GM21447 (cell line): ENCODE measurements around the gene PRICKLE2.

Experiments used
- ATAC-seq: cut with Tn5 transposase; IDR thresholded peaks from one replicate; pipeline ENCODE4 v1.9.1; 2021; ENCODE audit not compliant: unreplicated experiment

PRICKLE2 gene

DNA sequence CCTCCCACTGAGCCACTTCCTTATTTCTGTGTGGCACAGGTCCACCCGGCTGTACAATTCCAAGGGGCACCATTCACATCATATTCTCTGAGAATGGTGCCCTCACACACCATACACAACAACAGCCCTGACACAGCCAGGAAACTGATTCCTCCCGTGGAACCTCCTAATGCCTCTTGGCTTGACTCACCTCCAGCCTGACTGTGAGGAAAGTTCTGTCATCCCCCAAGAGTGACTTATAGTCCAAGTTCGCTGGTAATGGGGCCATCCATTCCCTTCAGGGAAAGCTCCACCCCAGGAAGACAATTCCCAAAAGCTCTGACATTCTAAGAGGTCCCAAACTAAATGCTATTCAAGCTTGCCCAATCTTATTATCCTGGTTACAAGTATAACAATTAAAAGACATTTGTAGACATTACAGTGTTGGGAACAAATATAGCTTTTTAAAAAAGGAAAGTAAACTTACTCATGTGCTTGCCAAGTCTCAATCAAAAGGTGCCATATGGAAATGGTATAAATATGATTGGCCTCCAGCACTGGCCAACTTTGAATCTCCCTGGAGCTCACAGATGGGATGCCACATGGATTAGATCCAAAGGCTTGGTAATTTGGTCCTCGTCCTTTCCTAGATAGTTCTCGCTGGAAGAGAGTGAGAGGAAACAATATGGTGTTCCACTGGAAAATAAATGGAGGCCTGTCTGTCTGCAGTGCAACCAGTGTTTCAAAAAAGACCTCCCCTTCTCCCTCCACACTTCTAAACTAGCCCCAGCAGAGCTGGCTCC is 145.7 kb downstream of the PRICKLE2 start:
- no peak for ATAC-seq

DNA sequence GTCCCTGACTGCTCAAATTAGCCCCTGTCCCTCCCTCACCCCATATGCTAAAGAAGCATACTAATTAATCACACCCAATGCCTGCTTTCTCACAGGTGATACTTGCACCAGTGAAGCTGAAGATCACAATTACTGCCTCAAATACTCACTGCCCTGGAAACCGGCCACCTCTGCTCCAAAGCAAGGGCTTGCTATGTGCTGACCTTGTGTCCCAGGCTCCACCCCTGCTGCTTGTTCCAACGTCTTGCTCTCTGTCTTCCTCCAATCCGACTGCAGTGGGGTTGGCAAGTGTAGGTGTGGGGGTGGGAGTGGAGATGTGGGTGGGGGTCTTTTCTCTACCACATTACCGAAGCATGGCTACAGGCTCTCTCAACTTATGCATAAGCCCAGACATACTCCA is 146.3 kb downstream of the PRICKLE2 start:
- ATAC-seq, result no peak

DNA sequence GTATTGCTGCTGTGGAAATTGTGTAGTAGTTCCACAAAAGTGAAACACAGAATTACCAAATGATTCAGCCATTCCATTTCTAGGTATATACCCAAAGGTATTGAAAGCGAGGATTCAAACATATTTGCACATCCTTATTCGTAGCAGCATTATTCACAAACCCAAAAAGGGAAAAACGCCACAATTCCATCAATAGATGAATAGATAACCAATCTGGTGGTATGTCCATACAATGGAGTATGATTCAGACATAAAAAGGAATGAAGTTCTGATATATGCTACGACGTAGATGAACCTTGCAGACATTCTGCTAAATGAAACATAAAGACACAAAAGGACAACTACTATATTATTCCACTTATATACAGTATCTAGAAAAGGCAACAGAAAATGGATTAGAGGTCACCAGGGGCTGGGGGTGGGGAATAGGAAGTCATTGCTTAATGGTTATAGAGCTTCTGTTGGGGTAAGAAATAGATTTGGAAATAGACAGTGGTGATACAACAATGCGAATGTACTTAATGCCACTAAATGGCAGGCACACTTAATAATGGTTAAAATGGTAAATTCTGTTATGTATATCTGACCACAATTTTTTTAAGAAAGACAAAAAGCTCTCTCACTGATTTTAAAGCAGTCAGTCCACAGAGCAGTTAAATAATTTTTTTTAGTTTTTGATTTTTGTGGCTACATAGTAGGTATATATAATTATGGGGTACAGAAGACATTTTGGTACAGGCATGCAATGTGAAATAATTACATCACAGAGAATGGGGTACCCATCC is 150.2 kb downstream of the PRICKLE2 start:
- no peak for ATAC-seq

DNA sequence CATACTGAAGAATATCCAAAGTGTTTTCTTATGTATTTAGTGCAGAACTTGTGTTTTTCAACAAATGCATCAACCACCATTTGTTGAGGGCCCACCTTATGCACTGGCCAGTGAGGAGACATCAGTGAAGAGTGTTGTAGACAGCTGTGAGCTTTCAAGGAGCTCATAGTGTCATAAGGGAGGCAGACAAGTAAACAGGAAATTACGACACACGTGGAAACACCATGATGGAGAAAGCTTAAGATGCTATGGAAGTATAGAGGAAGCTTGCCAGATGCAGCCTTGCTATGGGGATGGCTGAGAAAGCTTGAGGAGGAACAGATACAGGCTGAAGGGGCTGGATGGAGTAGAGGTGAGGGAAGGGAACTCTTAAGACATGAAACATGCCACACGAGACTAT is 151.2 kb downstream of the PRICKLE2 start:
- no peak for ATAC-seq

GRCh38 chr3:64073158-64073761 is 152.0 kb downstream of the PRICKLE2 start:
- no peak for ATAC-seq

- no peak for ATAC-seq
Observed at GRCh38 chr3:64072126-64072525, 153.1 kb downstream of the PRICKLE2 start.

DNA sequence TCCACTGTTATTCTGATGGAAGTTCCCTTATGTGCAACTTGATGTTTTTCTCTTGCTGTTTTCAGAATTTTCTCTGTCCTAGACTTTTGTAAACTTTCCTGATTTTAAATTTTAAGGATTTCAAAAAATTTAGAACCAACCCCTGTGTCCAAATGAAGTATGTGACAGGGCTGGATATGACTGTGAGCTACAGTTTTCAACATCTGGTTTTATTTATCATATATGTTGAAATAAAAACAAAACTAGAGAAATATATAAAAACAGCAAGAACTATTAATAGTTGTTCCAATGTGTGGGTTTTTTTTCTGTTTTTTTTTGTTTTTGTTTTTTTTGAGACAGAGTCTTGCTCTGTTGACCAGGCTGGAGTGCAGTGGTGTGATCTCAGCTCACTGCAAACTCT is 154.6 kb downstream of the PRICKLE2 start:
- no peak for ATAC-seq

- no peak for ATAC-seq
Observed at GRCh38 chr3:64067506-64068346, 157.5 kb downstream of the PRICKLE2 start.

- ATAC-seq, result no peak
Observed at GRCh38 chr3:64064804-64065203, 160.5 kb downstream of the PRICKLE2 start.

- ATAC-seq, result no peak
Observed at GRCh38 chr3:64063983-64064438, 161.3 kb downstream of the PRICKLE2 start.

DNA sequence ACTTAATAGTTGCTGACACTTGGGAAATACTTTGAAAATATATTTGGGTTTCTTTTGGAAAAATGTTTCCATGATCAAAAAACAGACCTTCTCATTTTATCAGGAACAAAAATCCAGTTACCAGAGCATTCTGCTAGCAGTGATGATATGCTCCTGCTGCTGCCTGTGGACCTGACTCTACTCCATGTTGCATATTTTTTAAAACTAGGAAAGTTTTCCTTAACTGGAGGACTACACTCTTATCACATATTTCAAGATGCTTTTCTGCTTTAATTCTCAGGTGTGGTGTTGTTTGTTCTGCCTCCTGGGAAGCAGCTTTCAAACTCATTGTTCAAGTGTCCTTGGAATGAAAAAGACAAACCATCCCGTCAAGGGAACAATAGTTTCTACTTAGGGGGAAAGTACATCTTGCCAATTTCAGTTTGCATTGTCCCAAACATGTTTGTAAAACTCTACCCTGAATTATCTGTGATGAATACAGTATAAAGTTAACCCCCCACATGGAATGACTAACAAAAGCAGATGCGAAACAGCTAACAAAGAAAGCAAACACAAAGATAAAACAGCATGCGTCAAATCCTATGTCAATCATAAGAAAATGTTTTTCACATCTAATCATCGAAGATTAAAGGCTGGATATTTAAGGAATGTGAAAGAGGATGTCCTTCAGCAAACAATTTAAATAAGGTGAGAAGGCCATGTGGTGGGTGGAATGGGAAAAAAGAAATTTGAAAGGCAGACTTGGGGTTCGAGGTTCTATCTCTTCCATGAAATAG is 161.9 kb downstream of the PRICKLE2 start:
- ATAC-seq, result no peak

DNA sequence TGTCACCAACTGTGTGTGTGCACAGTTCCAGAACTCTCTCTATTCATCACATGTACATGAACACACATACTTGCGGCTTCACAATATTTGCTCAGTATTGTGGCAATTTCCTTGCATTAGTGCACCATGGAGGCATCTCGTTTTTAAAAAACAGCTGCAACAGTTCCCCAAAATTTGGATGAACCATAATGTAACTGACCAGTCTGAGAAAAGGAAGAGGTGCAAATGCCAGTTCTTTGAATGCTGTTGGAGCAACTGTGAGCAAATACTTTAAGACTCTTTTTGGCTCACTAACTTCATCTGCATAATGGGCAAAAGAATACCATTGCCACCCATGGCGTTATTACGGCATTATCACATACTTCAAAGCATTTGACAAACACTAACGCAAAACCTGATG is 163.6 kb downstream of the PRICKLE2 start:
- ATAC-seq, result no peak

DNA sequence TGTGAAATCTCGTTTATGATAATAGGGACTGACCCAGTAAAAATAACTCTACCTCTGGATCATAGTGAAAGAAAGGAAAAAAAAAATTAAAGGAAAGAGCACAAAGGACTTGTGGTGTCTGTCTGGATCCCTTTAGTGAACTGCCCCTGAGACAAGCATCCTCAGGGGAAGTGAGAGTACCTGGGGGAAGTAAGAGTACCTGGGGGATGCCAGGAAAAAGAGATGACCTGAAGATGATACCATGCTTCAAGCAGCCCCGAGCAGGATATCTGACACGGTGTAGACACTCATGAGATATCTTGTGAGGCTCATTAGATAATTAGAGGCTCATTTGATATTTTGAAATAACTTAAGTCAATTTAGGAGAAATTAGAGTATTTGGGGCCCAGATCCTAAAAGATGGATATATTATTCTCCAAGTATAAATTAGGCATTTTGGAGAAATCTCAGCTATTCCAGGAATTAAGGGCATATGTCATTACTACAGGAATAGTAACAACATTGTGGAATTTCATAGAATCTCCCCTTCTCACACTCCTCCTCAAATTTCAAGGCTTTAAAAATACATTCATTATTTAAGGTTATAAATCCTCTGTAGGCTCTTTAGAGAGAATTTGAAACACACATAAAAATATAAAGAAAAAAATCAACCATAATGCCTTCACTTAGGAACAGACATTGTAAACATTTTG is 165.6 kb downstream of the PRICKLE2 start:
- ATAC-seq, result no peak

DNA sequence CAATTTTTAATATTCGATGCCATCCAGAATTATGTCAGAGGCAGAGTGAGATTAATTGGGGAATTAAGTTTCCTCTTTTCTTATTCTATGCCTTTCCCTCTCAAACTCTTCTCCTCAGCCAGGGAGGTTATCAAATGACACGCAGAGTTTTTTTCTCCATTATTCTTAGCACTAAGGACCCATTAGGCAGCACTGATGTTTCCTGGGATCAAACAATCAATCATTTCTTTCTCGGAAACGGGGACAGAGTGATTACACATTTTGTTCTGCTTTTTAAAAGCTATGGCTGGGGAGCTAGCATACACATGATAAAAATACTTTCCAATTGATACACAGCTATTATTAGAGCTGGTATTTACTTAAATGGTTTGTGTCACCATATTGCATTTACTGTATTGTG is 166.7 kb downstream of the PRICKLE2 start:
- ATAC-seq, result no peak

DNA sequence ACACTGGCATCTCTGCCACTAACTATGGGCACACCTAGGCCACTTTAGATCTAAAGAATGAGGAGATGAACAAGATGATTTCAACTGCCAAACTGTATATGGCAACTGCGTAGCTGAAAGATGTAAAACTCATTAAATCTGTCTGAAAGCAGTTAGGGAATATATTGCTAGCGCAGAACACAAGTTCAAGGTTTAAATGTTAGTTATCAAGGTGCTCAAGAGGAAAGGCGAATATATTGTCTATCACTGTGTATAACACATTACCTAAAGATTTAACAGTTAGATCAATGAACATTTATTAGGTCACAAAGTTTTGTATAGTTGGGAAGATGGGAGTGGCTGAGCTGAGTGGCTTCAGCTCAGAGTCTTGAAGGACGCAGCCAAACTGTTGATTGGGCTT is 168.0 kb downstream of the PRICKLE2 start:
- ATAC-seq, result no peak

GRCh38 chr3:64056606-64057180 is 168.6 kb downstream of the PRICKLE2 start:
- no peak for ATAC-seq

DNA sequence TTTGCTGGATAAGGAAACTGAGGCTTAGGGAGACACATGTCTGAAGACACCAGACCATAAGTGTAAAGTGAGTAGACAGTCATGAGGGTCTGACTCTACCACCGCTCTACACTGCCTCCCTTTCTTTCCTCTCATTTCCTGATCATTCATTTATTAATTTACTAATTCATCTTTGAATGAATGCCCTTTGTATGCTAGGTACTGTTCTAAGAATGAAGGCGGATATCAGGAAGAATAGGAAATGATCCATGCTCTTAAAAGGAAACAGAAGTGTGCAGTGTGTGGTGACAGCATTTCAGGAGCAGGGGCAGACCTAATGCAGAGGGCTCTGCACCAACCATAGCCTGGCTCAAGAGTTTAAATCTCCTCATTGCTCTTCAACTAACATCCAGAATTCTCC is 170.2 kb downstream of the PRICKLE2 start:
- no peak for ATAC-seq

- no peak for ATAC-seq
Observed at GRCh38 chr3:64054488-64054887, 170.8 kb downstream of the PRICKLE2 start.

GRCh38 chr3:64053581-64053980 is 171.7 kb downstream of the PRICKLE2 start:
- ATAC-seq, result no peak
